Non-pigmented ciliary epithelial cell (primary cell): ENCODE measurements around the gene PROSER3.
"Not testable (repeated sequence)": the region's sequence is repeated elsewhere in the genome, so short reads cannot be mapped to it uniquely, and the experiment has no call there.

Experiments
- DNase-seq: peaks from one replicate; pipeline ENCODE4 v3.0.0-alpha.2; 2010; ENCODE audit warnings: low read depth

PROSER3 gene

DNA sequence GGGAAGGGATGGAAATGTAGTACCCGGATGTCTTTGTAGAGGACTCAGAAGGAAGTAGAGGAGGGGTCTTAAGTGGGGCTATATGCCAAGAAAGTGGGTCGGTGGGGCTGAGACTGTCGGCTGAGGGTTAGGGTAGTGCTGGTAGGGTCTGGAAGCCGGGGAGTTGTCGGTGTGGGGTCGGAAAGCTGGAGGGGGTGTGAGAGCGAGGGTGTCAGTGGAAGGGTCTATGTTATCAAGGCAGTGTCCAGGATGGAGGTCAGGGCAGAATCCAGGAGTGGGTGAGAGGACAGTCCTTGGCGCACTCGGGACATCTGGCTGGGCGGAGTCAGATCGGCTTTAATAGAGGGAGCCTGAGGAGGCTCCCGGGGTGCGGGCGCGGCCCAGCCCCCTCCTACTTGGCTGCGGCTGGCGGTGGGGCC, 2.8 kb upstream of the PROSER3 start:
- DNase-seq: no peak

DNA sequence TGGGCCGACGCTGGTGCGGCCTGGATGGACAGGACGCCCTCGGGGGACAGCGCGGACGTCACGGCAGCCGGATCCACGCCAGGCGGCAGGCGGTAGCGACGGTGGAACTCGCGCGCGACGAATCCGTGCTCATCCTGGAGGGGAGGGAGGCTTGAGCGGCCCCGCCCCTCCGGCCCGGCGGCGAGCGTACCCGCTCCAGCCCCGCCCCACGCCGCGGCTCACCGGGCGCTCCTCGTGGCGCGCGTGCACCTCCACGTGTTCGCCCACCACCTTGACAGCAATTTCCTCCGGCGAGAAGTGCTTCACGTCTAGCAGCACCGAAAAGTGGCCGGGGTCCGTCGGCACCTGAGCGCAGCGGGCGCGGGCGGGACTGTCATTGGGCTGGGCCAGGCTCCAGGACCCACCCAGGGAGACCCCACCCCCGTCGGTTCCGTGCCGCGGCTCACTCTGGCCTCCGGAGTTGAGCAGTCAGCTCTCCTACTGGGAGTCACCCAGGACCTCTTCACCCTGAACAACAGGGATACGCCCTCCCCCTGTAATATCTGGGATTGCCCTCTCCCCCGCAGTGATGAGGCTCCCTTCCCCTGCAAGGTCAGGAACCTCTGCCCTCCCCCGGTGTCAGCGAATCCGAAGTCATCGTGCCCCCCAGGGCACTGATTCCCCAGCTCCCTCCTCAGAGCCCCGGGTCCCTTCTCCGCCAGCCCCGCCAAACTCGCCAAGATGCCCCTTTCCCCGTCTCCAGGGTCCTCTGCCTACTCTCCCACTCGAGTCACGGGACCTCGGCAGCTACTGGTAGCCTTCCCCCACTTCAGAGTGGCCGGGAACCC, 2.2 kb upstream of the PROSER3 start:
- DNase-seq: no peak

DNA sequence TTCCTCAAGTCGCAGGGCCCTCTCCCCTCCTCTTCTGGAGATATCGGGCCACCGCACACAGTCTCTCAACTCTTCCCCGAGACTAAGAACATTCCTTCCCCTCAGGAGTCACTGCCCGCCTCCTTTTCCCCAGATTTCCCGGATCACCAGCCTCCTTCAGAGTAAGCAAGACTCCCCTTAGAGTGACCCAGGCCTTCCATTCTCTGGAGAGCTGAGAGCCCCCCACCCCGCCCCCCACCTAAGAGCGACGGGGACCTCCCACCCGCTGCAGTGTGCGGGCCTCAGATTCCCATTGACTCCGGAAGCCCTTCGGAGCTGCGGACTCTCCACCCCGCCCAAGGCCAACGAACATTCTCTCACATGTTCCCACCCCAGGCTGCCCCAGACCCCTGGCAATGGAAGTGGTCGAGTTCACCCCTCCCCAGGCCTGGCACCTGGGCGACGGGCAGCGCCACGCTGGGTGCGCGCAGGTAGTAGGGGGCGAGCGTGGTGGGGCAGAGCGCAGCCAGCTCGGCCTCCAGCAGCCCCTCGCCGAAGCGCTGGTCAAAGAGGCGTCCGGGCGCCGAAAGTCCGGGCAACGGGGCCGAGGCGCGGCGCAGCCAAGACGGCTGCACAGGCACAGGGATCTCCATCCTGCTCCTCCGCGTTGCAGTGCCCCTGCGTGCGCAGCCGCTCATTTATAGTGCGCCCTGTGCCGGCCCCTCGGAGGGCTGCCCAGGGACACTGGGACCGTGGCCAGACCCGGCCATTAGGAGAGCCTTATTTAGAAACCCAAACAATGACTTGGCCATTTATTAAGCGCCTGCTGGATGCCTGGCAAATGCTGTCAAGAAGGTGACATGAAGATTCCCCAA, 1.4 kb upstream of the PROSER3 start, which contains the start of gene HSPB6:
HSPB6 (minus strand) TSS at position 653 of the 854 bp plus-strand sequence; CDS start at position 632, 21 bp downstream.
- DNase-seq: no peak

DNA sequence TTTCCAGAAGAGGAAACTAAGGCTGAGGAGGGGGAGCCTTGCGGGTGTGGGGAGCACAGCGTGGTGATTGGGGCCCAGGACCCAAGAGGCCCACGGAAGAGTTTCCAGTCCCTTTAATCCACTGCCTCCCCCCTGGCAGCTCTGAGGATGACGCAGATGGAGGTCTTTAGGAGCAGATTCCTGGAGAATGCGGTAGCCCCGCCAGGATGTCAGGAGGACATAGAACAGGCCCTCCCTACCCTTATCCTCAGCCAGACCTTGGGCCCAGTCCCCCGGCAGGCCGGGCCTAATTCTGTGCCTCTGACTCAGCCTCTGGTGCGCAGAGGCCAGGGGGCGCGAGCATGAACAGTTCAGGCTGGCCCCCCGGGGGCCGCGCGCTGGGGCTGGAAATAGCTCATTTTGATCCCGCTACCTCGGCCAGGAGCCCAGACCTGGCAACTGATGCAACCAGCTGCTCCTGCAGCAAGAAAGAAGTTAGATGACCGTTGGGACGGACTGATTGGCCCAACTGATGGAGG, 686 bp upstream of the PROSER3 start:
- DNase-seq: peak; percentile 76

DNA sequence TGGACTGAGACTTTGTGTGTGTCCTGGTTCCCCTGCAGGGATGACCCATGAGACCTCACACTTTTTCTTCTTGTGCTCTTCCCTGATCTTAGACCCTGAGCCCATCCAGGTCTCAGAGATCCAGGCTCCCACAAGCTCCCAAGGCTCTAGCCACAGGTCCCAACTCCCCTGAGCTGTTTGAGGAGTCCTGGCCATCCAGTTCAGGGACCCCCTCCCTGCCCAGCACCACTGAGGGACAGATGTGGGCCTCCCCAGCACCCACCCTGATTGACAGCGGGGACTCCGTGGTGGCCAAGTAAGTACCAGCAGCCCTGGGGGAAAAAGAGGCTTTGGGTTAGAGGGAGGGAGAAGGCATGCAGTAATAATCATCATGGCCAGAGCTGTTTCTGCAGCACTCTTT, 1.7 kb downstream of the PROSER3 start:
- DNase-seq: no peak

DNA sequence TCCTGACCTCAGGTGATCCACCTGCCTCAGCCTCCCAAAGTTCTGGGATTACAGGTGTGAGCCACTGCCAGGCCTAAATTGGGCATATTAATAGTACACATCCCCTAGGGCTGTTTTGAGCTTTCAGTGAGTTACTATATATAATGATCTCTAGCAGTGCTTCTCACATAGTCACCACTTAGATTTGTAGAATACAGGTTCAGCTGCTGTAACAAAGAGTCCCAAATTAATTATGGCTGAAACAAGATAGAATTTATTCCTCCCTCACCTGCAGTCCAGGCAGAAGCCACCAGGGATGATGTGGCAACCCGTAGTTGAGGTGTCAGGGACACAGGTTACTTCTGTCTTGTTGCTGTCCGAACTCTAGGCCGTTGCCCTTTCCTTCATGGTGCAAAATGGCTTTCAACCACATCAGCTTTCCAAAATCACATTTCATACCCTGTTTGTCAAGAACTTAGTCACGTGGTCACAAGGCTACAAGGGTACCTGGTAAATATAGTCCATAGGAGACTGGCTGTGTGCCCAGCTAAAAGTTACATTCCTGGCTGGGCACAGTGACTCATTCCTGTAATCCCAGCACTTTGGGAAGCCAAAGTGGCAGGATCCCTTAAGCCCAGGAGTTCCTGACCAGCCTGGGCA, 2.9 kb downstream of the PROSER3 start:
- DNase-seq: no peak

DNA sequence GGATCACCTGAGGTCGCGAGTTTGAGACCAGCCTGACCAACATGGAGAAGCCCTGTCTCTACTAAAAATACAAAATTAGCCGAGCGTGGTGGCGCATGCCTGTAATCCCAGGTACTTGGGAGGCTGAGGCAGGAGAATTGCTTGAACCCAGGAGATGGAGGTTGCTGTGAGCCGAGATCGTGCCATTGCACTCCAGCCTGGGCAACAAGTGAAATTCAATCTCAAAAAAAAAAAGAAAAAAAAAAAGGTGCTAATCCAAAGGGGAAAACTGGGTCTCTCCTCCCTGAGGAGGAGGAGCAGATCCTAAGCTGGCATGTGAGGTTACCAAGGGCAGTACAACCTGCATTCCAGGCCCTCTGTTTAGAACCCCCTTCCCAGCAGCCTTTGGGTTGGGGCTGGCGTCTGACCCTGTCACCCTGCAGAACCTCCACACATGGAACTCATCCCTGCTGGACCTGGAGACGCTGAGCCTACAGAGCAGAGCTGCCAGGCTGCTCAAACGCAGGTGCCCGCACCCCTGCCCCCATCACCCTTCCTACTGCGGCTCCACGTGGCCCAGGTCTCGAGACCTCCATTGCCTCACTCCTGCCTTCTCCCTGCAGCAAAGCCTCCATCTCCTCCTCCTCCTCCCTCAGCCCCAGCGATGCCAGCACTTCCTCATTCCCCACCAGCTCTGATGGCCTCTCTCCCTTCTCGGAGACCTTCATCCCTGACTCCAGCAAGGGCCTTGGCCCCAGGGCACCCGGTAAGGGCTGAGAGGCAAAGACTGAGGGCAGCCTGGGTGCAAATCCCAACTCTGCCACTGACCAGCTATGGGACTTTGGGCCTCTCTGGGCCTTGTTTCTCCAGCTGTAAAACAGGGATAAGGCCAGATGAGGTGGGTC, 6.7 kb downstream of the PROSER3 start:
- no peak for DNase-seq

DNA sequence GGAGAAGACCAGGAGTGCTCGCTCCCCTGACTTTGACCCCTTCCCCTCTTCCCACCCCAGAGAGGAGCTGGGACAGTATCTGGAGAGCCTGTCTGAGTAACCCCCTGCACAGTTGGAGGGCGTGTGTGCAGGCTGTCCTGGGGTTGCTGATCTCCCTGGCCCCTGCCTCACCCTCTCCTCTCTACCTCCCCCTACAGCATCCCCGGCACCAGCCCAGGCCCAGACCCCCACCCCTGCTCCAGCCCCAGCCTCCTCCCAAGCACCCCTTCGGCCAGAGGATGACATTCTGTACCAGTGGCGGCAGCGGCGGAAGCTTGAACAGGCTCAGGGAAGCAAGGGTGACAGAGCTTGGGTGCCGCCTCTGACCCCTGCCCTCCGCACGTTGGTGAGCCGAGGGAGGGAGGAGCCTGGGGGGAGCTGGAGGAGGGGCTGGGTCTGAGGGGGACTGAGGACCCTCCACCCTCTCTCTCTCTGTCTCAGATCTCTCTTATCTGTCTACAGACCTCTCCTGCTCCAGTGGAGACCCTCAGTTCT, 8.7 kb downstream of the PROSER3 start:
- DNase-seq: no peak

DNA sequence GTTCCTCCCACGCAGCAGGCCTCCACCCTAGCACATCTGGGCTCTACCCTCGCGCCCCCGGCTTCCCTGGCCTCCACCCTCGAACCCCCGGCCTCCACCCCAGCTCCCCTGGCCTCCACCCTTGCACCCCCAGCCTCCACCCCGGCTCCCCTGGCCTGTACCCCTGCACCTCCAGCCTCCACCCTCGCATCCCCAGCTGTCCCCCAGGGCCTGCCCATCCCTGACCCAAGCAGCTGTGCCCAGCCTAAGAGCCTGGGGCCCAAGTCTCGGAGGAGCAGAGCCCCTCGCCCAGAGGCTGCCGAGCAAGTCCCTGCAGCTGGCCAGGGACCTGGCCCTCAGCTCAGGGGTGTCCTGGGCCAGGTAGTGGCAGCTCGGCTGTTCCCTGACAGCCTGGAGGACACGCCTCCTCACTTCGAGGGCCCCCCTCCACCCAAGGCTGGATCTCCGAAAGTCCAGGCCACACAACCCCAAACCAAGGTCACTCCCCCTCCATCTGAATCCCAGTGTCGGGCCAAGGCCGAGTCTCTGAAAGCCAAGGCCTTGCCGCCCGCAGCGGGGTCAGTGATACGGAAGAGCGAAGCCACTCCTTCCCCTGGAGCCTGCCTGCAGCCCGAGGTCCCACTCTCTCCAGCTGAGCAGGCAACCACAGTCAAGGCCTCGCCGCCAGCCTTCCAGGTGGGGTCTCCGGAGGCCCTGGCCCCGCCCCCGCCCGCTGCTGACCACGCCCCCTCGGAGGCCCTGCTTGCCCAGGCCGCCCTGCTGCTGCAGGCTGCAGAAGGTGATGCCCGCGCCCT, 9.5 kb downstream of the PROSER3 start:
- DNase-seq: no peak

DNA sequence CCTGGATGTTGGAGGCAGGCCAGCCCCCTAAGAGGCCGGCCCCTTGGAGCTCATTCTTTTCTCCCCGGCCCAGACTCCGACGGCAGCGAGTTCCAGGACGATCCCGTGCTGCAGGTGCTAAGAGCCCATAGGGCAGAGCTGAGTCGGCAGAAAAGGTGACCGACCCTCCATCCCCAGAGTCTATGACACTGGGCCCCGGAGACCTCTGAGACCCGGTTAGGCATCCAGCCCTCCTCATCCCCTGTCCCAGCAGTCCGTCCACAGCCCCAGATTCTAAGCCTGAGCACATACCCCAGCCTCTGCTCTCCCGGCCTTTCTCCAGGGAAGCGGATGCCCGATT, 10.1 kb downstream of the PROSER3 start:
- DNase-seq: no peak

DNA sequence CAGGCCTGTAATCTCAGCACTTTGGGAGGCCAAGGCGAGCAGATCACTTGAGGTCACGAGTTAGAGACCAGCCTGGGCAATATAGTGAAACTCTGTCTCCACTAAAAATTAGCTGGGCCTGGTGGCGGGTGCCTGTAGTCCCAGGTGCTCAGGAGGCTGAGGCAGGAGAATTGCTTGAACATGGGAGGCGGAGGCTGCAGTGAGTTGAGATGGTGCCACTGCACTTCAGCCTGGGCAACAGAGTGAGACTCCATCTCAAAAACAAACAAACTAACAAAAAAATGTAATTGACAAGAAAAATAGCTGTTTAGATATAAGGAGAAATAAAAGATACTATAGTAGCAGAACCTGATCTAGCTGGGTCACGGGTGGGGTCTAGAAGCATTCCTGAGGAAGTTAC, 14.4 kb downstream of the PROSER3 start:
- not testable (repeated sequence) for DNase-seq

DNA sequence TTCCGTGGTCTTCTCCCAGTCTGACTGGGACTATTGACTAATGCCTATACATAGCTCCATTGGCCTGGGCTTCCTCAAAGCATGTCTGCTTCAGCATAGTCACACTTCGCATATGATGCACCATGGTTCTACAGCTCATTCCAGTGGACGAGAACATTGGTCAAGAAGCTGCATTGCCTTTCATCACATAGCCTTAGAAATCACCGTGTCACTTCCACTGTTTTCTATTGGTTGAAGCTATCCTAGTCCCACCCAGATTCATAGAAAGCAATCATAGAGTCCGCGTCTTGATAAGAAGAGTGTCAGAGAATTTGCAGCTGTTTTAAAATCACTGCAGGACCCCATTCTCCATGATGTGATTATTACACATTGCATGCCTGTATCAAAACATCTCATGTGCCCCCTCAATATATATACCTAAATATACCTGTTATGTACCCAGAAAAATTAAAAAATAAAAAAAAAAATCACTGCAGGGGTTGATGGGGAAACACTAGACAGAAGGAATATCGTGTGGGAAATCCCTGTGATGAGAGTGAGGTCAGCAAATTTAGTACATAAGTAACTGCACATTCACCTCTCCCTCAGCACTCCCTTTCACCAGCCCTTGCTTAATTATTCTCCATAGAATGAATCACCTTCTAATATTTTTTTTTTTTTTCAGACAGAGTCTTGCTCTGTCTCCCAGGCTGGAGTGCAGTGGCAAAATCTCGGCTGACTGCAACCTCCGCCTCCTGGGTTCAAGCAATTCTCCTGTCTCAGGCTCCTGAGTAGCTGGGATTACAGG, 15.2 kb downstream of the PROSER3 start:
- DNase-seq: no peak

DNA sequence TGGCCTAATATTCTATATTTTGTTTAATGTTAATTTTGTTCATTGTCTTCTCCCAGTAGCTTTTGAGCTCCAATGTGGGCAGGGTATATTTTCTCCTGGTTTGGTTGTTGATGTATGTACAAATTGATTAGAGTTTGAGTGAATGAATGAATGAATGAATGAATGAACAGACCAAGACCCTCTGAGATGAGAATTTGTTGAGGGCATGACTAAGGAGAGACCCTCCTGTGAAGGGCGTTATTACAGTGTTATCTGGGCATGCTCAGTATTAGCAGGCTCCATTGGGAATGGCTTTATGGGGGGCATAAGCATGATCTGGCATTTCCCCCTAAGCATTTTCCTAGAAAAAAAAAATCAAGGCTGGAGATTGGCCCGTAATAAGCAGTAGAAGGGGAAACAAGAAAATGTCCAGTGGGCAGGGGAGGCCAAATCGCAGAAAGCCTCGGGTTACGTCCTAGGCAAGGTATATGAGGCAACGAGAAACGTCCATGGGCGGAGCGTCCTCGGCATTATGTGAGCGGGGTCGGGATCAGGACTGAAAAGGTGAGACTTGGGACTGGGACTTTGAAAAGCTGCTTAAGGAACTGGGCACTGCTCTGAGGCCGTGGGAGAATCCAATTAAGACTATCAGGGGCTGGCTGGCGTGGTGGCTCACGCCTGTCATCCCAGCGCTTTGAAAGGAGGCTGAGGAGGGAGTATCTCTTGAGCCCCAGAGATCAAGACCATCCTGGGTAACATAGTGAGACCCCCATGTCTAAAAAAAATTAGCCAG, 16.5 kb downstream of the PROSER3 start:
- DNase-seq: no peak

DNA sequence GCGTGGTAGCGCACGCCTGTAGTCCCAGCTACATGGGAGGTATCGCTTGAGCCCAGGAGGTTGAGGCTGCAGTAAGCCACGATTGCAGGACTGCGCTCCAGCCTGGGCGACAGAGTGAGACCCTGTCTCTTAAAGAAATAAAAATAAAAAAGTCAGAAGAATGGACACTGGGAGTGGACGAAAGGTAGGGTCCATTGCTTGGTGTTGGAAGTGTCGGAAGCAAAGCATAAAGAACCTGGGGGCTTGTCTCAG, 17.0 kb downstream of the PROSER3 start:
- DNase-seq: no peak

DNA sequence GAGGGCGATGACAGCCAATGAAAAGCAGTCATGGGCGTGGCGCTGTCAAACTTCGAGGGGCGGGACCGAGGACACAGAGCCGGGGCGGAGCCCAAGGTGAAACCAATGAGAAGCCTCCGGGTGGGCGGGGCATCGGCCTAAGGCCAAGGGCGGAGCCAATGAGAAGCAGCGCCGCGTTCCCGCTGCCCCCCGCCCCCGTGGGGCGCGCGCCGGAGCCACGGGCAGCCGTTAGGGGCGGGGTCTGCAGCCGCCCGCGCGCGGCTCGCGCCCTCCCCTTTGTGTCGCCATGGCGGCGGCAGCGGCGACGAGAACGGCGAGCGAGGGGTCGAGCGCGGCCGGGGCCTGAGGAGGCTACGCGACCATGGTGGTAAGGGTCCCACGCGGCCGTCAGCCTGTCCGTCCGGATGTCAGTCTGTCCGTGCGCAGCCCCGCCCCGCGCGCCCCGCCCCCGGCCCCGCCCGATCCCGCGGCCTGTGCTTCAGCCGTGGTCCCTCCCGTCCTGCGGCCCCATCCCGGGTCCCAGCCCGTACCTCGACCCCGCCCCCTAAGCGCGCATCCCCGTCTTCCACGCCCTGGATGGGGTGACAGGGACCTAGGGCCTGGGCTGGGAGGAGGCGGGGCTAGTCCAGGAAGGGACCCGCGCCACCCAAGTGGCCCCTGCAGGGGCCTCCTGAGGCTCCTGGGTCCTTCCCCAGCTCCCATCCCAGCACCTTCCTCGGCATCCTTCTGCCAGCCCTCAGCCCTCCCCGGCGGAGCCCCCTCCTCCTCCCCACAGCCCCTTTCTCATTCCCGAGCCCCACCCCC, 17.5 kb downstream of the PROSER3 start, which contains the start of gene ARHGAP33:
ARHGAP33 (plus strand) TSS at position 267 of the 804 bp plus-strand sequence; CDS start at position 362, 95 bp downstream.
- peak; percentile 78 for DNase-seq

DNA sequence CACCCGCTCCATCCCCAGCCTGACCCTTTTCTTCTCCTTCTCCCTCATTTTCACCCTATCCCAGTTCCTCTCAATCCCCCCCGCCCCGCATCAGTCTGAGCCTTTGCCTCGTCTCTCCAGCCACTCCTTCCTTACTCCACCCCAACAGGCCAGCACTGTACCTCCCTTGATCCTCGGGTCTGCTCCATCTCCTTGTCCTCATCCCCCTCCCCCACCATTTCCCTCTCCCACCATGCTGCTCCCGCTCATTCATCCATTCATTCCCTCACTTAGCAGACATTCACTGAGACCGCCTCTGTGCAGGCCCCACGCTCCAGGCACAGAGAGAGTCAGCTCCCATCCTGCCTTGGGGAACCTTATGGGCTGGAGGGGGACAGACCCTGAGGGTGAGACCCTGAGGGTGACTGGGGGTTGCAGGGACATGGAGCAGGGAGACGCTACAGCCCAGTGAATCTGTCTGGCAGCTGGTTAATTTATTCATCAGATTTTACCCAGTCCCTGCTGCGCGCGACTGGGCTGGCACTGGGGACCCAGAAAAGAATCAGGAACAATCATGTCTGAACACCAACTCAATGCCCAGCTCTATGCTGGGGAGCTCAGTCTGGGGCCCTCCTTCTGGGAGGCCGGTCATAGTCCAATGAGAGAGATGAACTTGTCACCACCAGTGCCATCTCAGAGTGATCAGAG, 18.3 kb downstream of the PROSER3 start:
- DNase-seq: no peak

DNA sequence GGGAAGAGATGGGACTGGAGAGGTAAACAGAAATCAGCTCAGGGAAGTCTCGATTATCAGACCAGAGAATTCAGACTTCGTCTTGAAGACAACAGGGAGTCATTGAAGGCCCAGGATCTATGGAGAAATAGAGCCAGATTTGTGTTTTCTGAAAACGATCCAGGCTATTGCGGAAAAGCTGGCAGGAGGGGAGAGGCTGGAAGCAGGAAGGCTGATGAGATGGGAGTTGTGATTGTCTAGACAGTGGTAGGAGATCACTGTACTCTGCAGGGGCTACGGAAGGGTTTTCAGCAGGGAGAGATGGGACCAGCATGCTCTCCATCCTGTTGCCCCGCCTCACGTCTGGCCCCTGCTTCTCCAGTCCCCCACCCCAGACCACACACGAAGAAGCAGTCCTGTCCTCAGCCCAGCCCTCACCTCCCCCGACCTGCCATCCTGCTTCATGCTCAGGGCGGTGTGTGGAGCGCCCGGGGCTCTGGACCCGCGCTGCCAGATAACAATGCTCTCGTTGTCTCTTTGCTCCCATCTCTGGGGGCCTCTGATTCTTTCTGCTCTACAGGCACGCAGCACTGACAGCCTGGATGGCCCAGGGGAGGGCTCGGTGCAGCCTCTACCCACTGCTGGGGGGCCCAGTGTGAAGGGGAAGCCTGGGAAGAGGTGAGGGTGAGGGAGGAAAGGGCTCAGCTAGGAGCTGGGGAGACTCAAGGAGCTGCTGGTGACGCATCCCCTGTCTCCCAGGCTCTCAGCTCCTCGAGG, 19.3 kb downstream of the PROSER3 start:
- DNase-seq: no peak
